HUES64 (cell line): ENCODE results near the gene CPNE4.

Experiments
- H3K27ac ChIP-seq: 2 replicates; pipeline ENCODE4 v1.7.0; 2013; ENCODE audit warnings: low read depth, low read length, inconsistent platforms
- H3K27me3 ChIP-seq: 2 replicates; pipeline ENCODE4 v1.6.1; 2013; ENCODE audit warnings: mild to moderate bottlenecking, low read length; ENCODE audit not compliant: insufficient read depth
- H3K36me3 ChIP-seq: 2 replicates; pipeline ENCODE4 v1.6.1; 2013; ENCODE audit warnings: mild to moderate bottlenecking, low read length; ENCODE audit not compliant: insufficient read depth
- H3K4me1 ChIP-seq: 2 replicates; pipeline ENCODE4 v1.6.1; 2013; ENCODE audit warnings: mild to moderate bottlenecking, low read length, moderate library complexity; ENCODE audit not compliant: insufficient read depth
- H3K4me3 ChIP-seq: 2 replicates; pipeline ENCODE4 v1.5.1; 2013; ENCODE audit warnings: mild to moderate bottlenecking, low read length, moderate library complexity
- H3K9ac ChIP-seq: 2 replicates; pipeline ENCODE4 v1.6.1; 2013; ENCODE audit warnings: mild to moderate bottlenecking, low read depth, low read length
- H3K9me3 ChIP-seq: 2 replicates; pipeline ENCODE4 v1.6.1; 2013; ENCODE audit warnings: low read depth, low read length; ENCODE audit not compliant: insufficient read depth
- WGBS: fragments of 150-250, 120-280 bp; methylation state at CpG from one replicate; pipeline ENCODE4 v1.1.7; 2013; ENCODE audit warnings: missing lambda C conversion rate; 5-methylcytosine and 5-hydroxymethylcytosine counted together

CPNE4 gene

DNA sequence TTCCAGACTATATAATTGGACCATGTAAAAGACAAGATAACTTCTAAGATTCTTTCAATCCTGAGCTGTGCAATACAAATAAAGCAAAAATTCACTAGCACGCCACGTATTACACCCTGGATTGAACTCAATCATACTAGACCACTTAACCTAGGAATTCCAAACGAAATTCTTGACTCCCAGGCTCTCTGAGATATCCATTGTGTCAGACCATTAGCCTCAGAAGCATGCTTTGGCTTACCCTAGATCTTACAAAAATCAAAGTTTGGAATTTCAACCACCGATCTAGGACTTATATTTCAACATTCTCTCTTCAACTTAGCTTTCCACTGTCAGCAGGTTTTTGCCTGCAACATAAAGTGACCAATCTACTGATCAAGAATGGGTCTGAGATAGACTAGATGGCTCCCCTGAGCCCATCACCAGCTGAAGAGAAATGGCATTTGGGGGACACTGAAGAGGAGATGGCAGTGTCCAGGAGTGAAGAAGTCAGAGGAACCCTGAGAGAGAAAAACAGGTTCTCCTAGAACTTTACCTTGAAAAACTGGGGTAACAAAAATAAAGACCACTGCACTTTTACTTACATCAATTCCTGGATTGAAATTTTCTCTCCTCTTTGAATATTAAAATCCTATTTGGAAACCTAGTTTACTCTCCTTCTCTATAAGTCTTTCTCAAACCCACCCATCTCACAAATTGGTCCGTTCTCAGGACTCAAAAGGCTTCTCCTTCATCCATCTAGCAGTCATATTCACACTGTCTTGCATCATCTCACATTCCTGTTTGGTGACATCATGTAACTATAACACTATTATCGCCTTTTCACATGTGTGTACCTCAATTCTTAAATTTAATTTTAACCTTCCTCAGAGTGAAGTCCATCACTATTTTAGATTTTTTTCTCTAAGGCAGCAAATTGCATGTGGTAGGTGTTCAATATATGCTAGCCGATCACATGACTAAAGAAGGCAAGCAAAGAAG, 18.5 kb downstream of the CPNE4 start:
- Histone ChIP-seq H3K36me3 (no peaks in the 10 kb centered on the region), H3K27ac (no peak overlapping the region), H3K27me3 (no peaks in the 10 kb centered on the region), H3K4me3 (no peak overlapping the region), H3K4me1 (0 out of 2 replicates have a peak, but pooled peaks cover 5% of the 10 kb centered on the region), H3K9me3 (no peaks in the 10 kb centered on the region), H3K9ac (no peak overlapping the region)
- WGBS, result 81% methylated on average over 7 of the region's 7 CpGs

DNA sequence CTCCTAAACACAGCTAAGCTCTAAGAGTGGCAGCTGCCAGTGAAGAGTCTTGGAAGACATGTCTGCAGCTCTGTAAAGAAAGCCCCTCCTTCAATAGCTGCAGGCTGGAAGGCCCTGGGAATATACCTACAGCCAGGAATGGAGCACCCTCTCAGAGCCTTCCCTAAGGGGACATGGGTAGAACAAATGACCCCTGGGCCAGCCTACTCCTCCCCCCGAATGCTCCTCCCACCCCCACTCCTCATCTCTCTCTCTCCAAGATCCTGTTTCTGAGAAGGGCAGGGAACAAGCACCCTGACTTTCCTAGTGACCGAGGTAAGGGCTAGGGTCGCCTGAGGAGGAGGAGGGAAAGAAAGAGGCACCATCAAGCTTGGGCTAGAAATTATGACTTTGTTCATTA, 20.7 kb downstream of the CPNE4 start:
- Histone ChIP-seq H3K9me3 (no peaks in the 10 kb centered on the region), H3K4me1 (peaks cover 15% of the 10 kb centered on the region; the same call in 1 of the 2 replicates), H3K27ac (no peak overlapping the region), H3K9ac (no peak overlapping the region), H3K36me3 (no peaks in the 10 kb centered on the region), H3K4me3 (no peak overlapping the region), H3K27me3 (no peaks in the 10 kb centered on the region)
- WGBS, result 80% methylated on average over 3 of the region's 3 CpGs

DNA sequence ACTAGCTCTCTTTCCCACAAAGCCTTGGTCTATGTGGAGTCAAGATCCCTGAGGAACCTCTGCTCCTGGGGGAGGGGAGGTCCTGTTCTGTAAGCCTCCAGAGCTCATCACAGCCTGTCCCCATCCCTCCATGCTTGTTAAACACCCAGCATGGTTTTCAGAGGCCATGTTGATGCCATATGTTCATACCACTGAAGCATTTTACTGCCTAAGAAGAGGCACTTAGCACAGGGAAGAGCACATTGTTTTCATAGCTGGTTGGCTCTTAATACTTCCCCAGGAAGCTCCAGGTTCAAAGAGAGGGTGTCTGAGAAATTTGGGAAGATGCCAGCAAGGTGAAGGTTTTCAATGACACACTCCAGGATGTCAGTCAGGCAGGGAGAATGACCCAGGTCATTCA, 25.6 kb downstream of the CPNE4 start:
- H3K27me3 ChIP-seq, result no peaks in the 10 kb centered on the region
- no peak overlapping the region for H3K4me3 ChIP-seq
- H3K9ac ChIP-seq, result no peak overlapping the region
- no peaks in the 10 kb centered on the region for H3K9me3 ChIP-seq
- no peak overlapping the region for H3K27ac ChIP-seq
- H3K4me1 ChIP-seq, result peaks cover 17% of the 10 kb centered on the region
- H3K36me3 ChIP-seq, result no peaks in the 10 kb centered on the region

DNA sequence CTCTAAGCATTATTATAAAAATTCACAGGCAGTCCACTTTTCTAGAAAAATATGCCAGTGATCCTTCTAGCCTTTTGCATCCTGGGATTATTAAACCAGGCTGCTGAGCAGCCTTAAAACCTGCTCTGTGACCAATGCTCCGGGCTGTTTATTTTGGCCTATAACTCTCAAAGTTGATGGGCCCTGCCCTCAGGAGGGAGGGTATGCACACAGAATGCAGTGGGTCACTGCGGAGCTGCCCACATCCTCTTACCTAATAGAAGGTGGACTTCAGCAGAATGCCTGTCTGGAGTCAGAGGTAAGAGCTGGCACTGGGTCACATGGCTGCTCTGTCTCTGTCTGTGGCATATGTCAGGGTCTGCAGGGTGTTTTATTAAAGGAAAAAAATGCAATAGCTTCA, 26.0 kb downstream of the CPNE4 start:
- H3K9ac ChIP-seq, result no peak overlapping the region
- peaks cover 16% of the 10 kb centered on the region for H3K4me1 ChIP-seq
- 38% methylated on average over 2 of the region's 2 CpGs for WGBS
- no peaks in the 10 kb centered on the region for H3K9me3 ChIP-seq
- no peak overlapping the region for H3K27ac ChIP-seq
- H3K36me3 ChIP-seq, result no peaks in the 10 kb centered on the region
- H3K4me3 ChIP-seq, result no peak overlapping the region
- H3K27me3 ChIP-seq, result no peaks in the 10 kb centered on the region

DNA sequence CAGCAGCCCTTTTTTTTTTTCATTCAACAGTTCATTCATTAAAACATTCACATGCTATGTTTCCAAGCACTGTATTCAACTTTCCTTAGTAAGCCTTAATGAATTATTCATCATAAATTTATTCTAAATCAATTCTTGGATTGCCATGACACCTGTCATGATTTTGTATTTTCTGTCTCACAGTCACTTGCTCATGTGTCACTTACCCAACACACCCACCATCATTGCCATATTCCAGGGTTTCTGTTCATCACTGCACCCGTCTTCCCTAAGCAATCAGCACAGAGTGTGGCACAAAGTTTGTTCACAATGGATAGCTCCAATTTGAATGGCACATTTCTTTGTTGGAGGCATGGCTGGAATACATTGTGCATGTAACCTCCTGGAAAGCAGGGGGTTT, 27.2 kb downstream of the CPNE4 start:
- Histone ChIP-seq H3K4me3 (no peak overlapping the region), H3K9ac (no peak overlapping the region), H3K27ac (no peak overlapping the region), H3K36me3 (no peaks in the 10 kb centered on the region), H3K9me3 (no peaks in the 10 kb centered on the region), H3K27me3 (no peaks in the 10 kb centered on the region), H3K4me1 (peaks cover 24% of the 10 kb centered on the region)
- 0% methylated on average over 1 of the region's 1 CpG for WGBS

DNA sequence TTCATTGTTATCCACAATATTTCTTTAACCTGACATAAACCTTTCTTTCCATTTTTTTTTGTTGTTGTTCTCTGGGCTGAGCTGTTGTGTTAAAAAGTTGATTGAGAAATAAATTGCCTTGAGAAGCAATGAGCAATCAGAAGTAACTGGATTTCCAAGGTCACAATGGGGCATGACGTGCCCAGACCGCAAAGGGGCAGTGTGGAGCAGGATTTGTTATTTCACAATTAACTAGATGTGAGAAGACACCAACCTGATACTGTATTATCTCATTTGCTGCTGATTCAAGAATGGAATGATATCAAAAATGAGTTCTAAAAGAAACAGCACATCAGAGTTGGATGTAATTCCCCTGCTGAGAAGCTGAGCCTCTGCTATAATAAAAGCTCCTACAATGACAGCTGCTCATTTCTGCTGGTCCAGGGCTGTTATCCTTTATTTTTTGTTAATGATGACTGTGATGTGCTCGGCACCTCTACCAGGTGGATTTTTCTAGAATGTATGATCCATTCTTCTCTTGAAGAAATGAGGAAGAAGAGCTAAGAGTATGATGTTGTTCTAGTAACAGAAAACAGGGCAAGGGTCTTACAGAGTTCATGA, 28.1 kb downstream of the CPNE4 start:
- H3K36me3 ChIP-seq, result no peaks in the 10 kb centered on the region
- H3K9me3 ChIP-seq, result no peaks in the 10 kb centered on the region
- no peaks in the 10 kb centered on the region for H3K27me3 ChIP-seq
- no peak overlapping the region for H3K4me3 ChIP-seq
- H3K27ac ChIP-seq, result no peak overlapping the region
- no peak overlapping the region for H3K9ac ChIP-seq
- 44% methylated on average over 3 of the region's 3 CpGs for WGBS
- peaks cover 32% of the 10 kb centered on the region for H3K4me1 ChIP-seq

DNA sequence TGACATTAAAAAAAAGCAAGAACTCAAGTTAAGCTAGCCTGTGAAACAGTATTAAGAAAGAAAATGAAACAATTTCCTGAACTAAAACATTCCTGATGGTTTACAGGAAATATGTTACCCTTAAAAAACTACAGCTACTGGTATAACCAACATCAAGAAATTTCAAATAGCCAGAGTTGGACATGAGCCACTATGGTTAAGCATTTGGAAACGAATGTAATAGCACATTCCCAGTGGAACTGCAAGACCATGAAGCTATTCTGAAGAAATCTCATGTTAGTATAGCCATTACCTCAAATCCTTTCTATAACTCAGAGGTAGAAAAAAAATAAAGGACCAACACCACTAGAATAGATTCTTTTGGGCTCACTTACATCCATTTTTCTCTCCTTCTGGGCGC, 30.2 kb downstream of the CPNE4 start:
- no peak overlapping the region for H3K9ac ChIP-seq
- H3K36me3 ChIP-seq, result no peaks in the 10 kb centered on the region
- H3K4me3 ChIP-seq, result no peak overlapping the region
- no peaks in the 10 kb centered on the region for H3K9me3 ChIP-seq
- H3K4me1 ChIP-seq, result peaks cover 35% of the 10 kb centered on the region
- no peak overlapping the region for H3K27ac ChIP-seq
- H3K27me3 ChIP-seq, result no peaks in the 10 kb centered on the region
- WGBS, result 56% methylated on average over 2 of the region's 2 CpGs

DNA sequence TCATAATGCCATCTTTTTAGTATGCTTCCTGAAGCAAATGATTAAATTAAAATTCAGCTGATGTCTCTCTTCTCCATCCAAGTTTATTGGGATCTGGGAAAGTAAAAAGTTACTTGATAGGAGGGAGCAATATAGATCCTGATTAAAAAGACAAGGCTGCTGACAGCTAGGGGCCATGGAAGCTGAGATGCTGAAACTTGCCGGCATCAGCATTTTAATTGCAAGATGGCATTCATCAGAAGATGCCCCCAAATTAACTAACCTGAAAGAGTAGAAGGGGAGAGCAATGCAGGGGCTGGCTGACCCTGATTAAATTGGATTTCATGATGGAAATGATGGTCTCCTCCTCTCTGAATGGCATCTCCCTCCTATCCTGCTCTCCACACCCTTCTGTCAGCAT, 31.1 kb downstream of the CPNE4 start:
- WGBS, result 91% methylated on average over 1 of the region's 1 CpG

DNA sequence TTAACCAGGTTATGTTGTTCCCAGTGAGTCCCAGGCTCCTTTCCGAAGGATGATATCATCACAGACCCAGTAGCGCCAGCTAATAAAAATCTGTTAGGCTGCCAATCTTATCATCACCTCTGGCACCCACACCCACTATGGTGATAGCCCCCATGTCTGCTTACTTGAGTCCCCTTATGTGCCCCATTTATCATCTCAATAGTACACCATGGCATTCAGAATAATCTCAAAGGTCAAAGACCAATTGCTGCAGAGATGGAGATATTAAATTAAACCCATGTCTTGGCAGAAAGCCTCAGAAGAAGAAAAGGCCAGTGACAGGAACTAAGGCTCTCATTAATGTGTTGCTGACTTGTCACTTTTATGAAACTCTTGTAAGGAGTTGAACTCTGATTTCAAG, 32.8 kb downstream of the CPNE4 start:
- H3K4me3 ChIP-seq, result no peak overlapping the region
- no peaks in the 10 kb centered on the region for H3K27me3 ChIP-seq
- 94% methylated on average over 2 of the region's 2 CpGs for WGBS
- H3K9me3 ChIP-seq, result no peaks in the 10 kb centered on the region
- peaks cover 50% of the 10 kb centered on the region for H3K4me1 ChIP-seq
- no peaks in the 10 kb centered on the region for H3K36me3 ChIP-seq
- H3K9ac ChIP-seq, result no peak overlapping the region
- no peak overlapping the region for H3K27ac ChIP-seq

More for the DNA sequence above, 31.1 kb downstream of the CPNE4 start:
- no peaks in the 10 kb centered on the region for H3K36me3 ChIP-seq
- H3K4me3 ChIP-seq, result no peak overlapping the region
- H3K27me3 ChIP-seq, result no peaks in the 10 kb centered on the region
- peaks cover 37% of the 10 kb centered on the region for H3K4me1 ChIP-seq
- H3K9ac ChIP-seq, result no peak overlapping the region
- no peaks in the 10 kb centered on the region for H3K9me3 ChIP-seq
- no peak overlapping the region for H3K27ac ChIP-seq

DNA sequence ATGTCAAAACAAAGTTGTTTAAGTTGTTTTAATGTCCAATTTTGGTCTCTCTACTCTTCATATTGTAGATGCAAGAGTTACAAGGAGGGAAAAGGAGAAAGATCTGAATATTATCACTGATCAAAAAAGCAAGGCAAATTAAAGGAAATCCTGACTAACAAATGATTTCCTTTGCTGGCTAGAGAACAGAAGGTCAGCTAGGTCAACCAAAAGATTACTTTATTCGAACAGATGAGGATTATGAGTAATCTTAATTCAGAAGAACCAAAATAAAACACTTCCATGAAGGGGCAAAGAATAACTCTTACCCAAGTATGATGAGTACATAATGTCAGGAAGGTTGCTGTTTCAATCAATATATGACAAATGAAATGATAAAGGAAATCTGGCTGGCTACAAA, 33.8 kb downstream of the CPNE4 start:
- H3K4me1 ChIP-seq, result peaks cover 49% of the 10 kb centered on the region
- H3K9ac ChIP-seq, result no peak overlapping the region
- no peak overlapping the region for H3K4me3 ChIP-seq
- H3K36me3 ChIP-seq, result no peaks in the 10 kb centered on the region
- WGBS, result no CpG with 5 or more reads among the region's 1 CpG
- H3K27me3 ChIP-seq, result no peaks in the 10 kb centered on the region
- H3K27ac ChIP-seq, result no peak overlapping the region
- H3K9me3 ChIP-seq, result no peaks in the 10 kb centered on the region

DNA sequence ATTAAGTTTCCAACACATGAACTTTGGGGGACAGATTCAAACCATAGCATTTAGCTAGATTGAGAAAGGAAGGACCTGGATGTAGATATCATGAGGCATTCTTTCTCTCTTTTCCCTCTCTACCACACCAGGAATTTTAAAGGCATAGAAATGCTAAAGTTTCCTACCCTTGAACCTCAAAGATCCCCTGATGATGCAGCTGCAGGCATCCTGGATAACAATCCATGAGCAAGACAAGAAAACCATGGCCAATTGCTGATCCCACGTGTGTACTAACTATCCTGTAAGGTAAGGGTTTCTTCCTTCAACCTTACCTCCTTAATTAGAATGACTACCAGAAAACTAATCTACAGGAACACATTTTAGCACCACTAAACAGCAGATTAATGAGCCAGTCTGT, 36.8 kb downstream of the CPNE4 start:
- Histone ChIP-seq H3K4me3 (no peak overlapping the region), H3K36me3 (no peaks in the 10 kb centered on the region), H3K27me3 (no peaks in the 10 kb centered on the region), H3K9ac (no peak overlapping the region), H3K4me1 (peaks cover 40% of the 10 kb centered on the region), H3K27ac (no peak overlapping the region; the same call in 1 of the 2 replicates), H3K9me3 (no peaks in the 10 kb centered on the region)
- WGBS, result 13% methylated on average over 1 of the region's 1 CpG
